A549 (cell line): ENCODE data around the gene VSTM5. TPM values are rescaled to one million over a fixed set of nuclear protein-coding genes. Genes with fewer than 3 reads are reported as not detected.
"Not testable (repeated sequence)": the region's sequence is repeated elsewhere in the genome, so short reads cannot be mapped to it uniquely, and the experiment has no call there.

Experiments
- ATAC-seq, 2 experiments: fragments of 200-7000 bp in 1 of 2; fragments of >200 bp in 1 of 2; cut with Nextera tagmentation in 1 of 2; cut with Tn5 transposase in 1 of 2; 3 replicates each; pipeline versions ENCODE4 v1.8.0 to v1.9.1; 2018 to 2020; ENCODE audit warnings: mild to moderate bottlenecking in 1 of 2, moderate library complexity in 1 of 2
- CTCF ChIA-PET: fragments of 300-600 bp; sonication (Branson Sonifier 250); formaldehyde crosslinking; extraction: SDS; loops from one replicate; lab custom pipeline; 2021; ENCODE audit warnings: antibody characterized with exemption, inconsistent platforms; lab: Yijun Ruan, JAX
- POLR2A ChIA-PET: fragments of 350-600 bp; formaldehyde crosslinking; extraction: SDS; loops from one replicate; lab custom pipeline; 2021; ENCODE audit warnings: antibody characterized with exemption, inconsistent platforms; lab: Yijun Ruan, JAX
- DNase-seq, 2 experiments: peaks; one replicate each; pipeline versions ENCODE4 v3.0.0 to v3.0.0-alpha.2; 2011 to 2016; ENCODE audit warnings: low read depth in 1 of 2, low spot score in 1 of 2
- FAIRE-seq: peaks from 2 replicates; lab custom pipeline; 2011; peaks lifted over from hg19 to GRCh38; lab: Jason Lieb, UNC
- H3K27ac ChIP-seq, 2 experiments: fragments of >200 bp; sonication (Bioruptor Twin); formaldehyde crosslinking; 3 replicates each; pipeline ENCODE4 v1.5.1; 2016 to 2017
- H3K4me1 ChIP-seq: fragments of >200 bp; sonication (Bioruptor Twin); formaldehyde crosslinking; 3 replicates; pipeline ENCODE4 v1.6.1; 2016
- H3K4me2 ChIP-seq: fragments of >200 bp; sonication (Bioruptor Twin); formaldehyde crosslinking; 3 replicates; pipeline ENCODE4 v1.6.1; 2016
- H3K4me3 ChIP-seq: fragments of >200 bp; sonication (Bioruptor Twin); formaldehyde crosslinking; 3 replicates; pipeline ENCODE4 v1.5.1; 2016
- H3K9me3 ChIP-seq: fragments of >200 bp; sonication (Bioruptor Twin); formaldehyde crosslinking; 3 replicates; pipeline ENCODE4 v1.6.1; 2016
- BHLHE40 ChIP-seq: IDR thresholded peaks from 2 replicates; pipeline ENCODE4 v1.6.1; 2012; ENCODE audit warnings: low read depth, low read length, inconsistent platforms
- E2F6 ChIP-seq: IDR thresholded peaks from 2 replicates; pipeline ENCODE4 v1.6.1; 2012; ENCODE audit warnings: low read depth, borderline replicate concordance
- FOSL2 ChIP-seq, 2 experiments: fragments of 450-650 bp in 1 of 2; fragments of >200 bp in 1 of 2; sonication (Bioruptor Twin) in 1 of 2; formaldehyde crosslinking; IDR thresholded peaks; 2 replicates each; pipeline versions ENCODE4 v1.5.0 to v1.6.1; 2016 to 2020; ENCODE audit warnings: mild to moderate bottlenecking in 1 of 2, moderate library complexity in 1 of 2
- GATA3 ChIP-seq: IDR thresholded peaks from 2 replicates; pipeline ENCODE4 v1.6.1; 2012; ENCODE audit warnings: borderline replicate concordance
- HDAC2 ChIP-seq: fragments of 200-600 bp; sonication (generic); IDR thresholded peaks from 2 replicates; pipeline ENCODE4 v1.6.1; 2016
- KDM1A ChIP-seq: fragments of 200-600 bp; sonication (generic); IDR thresholded peaks from 2 replicates; pipeline ENCODE4 v1.6.1; 2016; ENCODE audit warnings: low read depth, mild to moderate bottlenecking
- MAFK ChIP-seq: fragments of 450-650 bp; IDR thresholded peaks from 2 replicates; pipeline ENCODE4 v1.6.1; 2014; ENCODE audit not compliant: partially characterized antibody
- NR3C1 ChIP-seq: fragments of >200 bp; sonication (Bioruptor Twin); formaldehyde crosslinking; IDR thresholded peaks from 3 replicates; pipeline ENCODE4 v1.6.1; 2017
- PHF8 ChIP-seq: fragments of 200-600 bp; sonication (generic); IDR thresholded peaks from 2 replicates; pipeline ENCODE4 v1.6.1; 2016; ENCODE audit warnings: low read depth, mild to moderate bottlenecking, antibody characterized with exemption, moderate library complexity, borderline replicate concordance
- POLR2A ChIP-seq: IDR thresholded peaks from 2 replicates; pipeline ENCODE4 v1.6.1; 2012; ENCODE audit warnings: mild to moderate bottlenecking, low read length
- POLR2AphosphoS2 ChIP-seq: conservative IDR thresholded peaks from 2 replicates; pipeline ENCODE4 v1.6.1; 2012; ENCODE audit warnings: low read length, improper control_type of control experiment, inconsistent platforms
- RAD21 ChIP-seq, 2 experiments: fragments of >200 bp in 1 of 2; sonication (Bioruptor Twin) in 1 of 2; formaldehyde crosslinking in 1 of 2; IDR thresholded peaks in 1 of 2; conservative IDR thresholded peaks in 1 of 2; 2 replicates in 1 of 2; 3 replicates in 1 of 2; pipeline ENCODE4 v1.6.1; 2012 to 2018; ENCODE audit warnings: inconsistent platforms in 1 of 2
- SMC3 ChIP-seq: fragments of >200 bp; sonication (Bioruptor Twin); formaldehyde crosslinking; IDR thresholded peaks from 3 replicates; pipeline ENCODE4 v1.6.1; 2018; ENCODE audit warnings: inconsistent platforms
- SREBF2 ChIP-seq: fragments of 450-650 bp; IDR thresholded peaks from 2 replicates; pipeline ENCODE4 v1.6.1; 2014; ENCODE audit warnings: mild to moderate bottlenecking, moderate library complexity
- TFCP2L1 ChIP-seq: fragments of 250-450 bp; sonication (Bioruptor Pico); IDR thresholded peaks from 2 replicates; pipeline ENCODE4 v1.5.0; 2021; ENCODE audit warnings: mild to moderate bottlenecking
- TP53 ChIP-seq: fragments of 250-450 bp; sonication (Bioruptor Pico); IDR thresholded peaks from 2 replicates; pipeline ENCODE4 v1.5.0; 2021; ENCODE audit warnings: mild to moderate bottlenecking, moderate library complexity
- ZC3H11A ChIP-seq: fragments of 450-650 bp; IDR thresholded peaks from 2 replicates; pipeline ENCODE4 v1.6.1; 2014; ENCODE audit warnings: antibody characterized with exemption, mild to moderate bottlenecking
- whole genome bisulfite sequencing: methylation state at CpG from one replicate; pipeline ENCODE4 v1.1.6; 2017; ENCODE audit errors: missing lambda C conversion rate; 5-methylcytosine and 5-hydroxymethylcytosine counted together
- polyA plus RNA-seq, 4 experiments: library from polyadenylated mRNA; depleted of rRNA in 3 of 4; stranded (reverse); fragments of >200 nt; fragmentation: RNase III in 1 of 4; extraction: RNeasy Plus Mini Kit Qiagen cat#74134 plus additional on column Dnase treatment in 1 of 4; gene quantifications; 2 replicates in 3 of 4; 3 replicates in 1 of 4; pipeline ENCODE4 v1.2.3, GENCODE V29; 2011 to 2017
- TF ChIP-seq, protein P1 (sequence below): IDR thresholded peaks from 2 replicates; pipeline ENCODE4 v1.6.1; 2012

The VSTM5 gene
- polyA plus RNA-seq, 2 of the 4 experiments (the other 2 are of a cell fraction) = 0.04 TPM; not detected in 1

DNA sequence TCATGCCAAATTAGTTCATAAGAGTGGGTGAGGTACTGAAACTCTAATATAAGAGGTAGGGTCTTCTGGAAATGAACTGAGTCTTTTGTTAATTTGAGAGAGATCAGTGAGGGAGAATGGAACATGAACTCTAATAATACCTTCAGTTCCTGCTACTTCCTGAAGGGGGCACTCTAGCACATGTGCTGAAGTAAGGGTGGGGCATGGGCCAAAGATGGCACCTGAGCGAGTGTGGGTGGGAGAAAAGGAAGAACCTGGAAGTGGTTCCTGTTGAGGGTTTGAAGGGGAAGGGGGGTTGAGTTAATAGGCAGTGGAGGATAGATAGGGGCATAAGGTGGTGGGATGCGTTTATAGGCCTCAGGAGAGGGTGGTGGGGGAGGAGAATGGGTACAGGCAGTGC, 18.0 kb upstream of the VSTM5 start:
- CTCF ChIA-PET, H3K4me1 ChIP-seq, H3K4me2 ChIP-seq, ATAC-seq, H3K4me3 ChIP-seq, H3K27ac ChIP-seq, FAIRE-seq, POLR2A ChIA-PET, H3K9me3 ChIP-seq: not testable (repeated sequence)
- DNase-seq = peak in 1 of 2 experiments; percentile 7
- TF ChIP-seq RAD21 (conservative IDR thresholded peaks at IDR 0.05 in 1 of 2, IDR thresholded peaks at IDR 0.05 in 1 of 2) = 0 out of 5 replicates have a peak, but pooled peaks of 1 of the 2 experiments have one; percentile 20
- 29% methylated on average over 2 of the region's 2 CpGs for WGBS

DNA sequence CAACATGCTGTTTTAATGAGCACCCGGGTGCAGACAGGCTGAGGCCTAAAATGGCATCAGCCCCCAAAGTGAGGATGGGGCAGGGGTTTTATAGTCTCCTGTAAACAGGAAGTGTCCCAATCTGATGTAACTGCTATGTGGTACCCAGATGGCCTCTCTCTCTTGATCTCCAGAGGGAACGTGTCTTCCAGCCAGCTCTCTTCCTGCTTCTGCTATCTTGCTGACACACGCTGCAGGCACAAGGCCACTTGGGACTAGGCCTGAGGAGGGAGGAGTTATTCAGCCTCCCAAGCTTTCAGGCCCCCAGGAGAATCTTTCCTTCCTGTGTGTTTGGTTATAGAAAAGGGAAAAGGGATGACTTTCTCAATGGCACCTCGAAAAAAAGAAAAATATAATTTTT, 11.4 kb upstream of the VSTM5 start:
- POLR2A ChIA-PET = no interaction called here
- TF ChIP-seq NR3C1 (no peak), TP53 (CRISPR knock-in tag) (no peak), GATA3 (no peak), SMC3 (no peak), HDAC2 (no peak), SREBF2 (no peak), POLR2AphosphoS2 (no peak), BHLHE40 (no peak), POLR2A (no peak), PHF8 (no peak), KDM1A (no peak)
- no peak for FAIRE-seq

DNA sequence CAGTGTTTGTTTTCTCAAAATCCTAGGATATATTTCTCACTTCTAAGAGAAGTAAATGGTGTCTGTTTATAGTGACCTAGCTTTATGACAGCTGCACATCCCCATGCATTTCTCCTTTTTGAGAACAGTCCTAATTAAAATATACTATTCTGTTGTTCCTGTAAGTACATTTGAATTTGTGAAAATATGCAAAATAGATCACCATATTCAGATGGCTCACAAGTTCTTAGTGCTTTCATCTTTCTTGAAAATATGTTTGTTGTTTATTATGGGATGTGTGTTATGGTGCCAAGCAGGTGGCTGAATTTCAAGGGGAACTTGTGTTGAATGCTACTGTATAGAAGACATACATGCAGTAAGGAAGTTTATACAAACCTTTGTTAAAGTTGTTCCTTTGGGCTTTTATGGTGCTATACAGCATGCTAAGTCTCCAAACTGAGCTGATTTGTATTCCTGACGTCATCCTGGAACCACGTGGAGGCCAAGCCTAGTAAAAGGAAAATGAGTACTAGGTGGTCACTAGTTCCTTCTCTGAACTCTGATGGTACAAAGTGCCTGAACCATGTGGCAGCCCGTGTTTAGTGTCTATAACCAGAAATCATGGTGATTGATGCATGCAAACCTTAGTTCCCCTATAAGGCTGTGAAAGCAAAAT, 7.8 kb upstream of the VSTM5 start:
- no peak for DNase-seq
- ChIA-PET CTCF (interaction anchor here (1.1 kb wide), 1 partner anchor 37 kb away, joined by 3 read pairs; no protein-coding TSS in a partner anchor), POLR2A (no interaction called here)
- WGBS = 23% methylated on average over 3 of the region's 3 CpGs
- Histone ChIP-seq H3K4me3 (no peak overlapping the region), H3K27ac (no peak overlapping the region), H3K9me3 (no peaks in the 10 kb centered on the region), H3K4me2 (no peak overlapping the region), H3K4me1 (no peaks in the 10 kb centered on the region)
- ATAC-seq = no peak
- TF ChIP-seq MAFK = no peak
- TF ChIP-seq TFCP2L1 (CRISPR knock-in tag) = no peak
- FAIRE-seq = no peak

More for the DNA sequence above, 11.4 kb upstream of the VSTM5 start:
- CTCF ChIA-PET = no interaction called here
- Histone ChIP-seq H3K4me3 (no peak overlapping the region), H3K27ac (no peak overlapping the region), H3K9me3 (no peaks in the 10 kb centered on the region), H3K4me2 (no peak overlapping the region), H3K4me1 (no peaks in the 10 kb centered on the region)
- 56% methylated on average over 4 of the region's 4 CpGs for WGBS
- no peak for ATAC-seq
- no peak for DNase-seq

GRCh38 chr11:93857413-93858120, 7.1 kb upstream of the VSTM5 start:
- CTCF ChIA-PET = interaction anchor here (0.6 kb wide), 1 partner anchor 484 kb away, joined by 4 read pairs; no protein-coding TSS in a partner anchor
- ATAC-seq (no peak), DNase-seq (no peak), FAIRE-seq (no peak)
- WGBS = 71% methylated on average over 3 of the region's 3 CpGs
- H3K9me3 ChIP-seq = no peaks in the 10 kb centered on the region
- no peak overlapping the region for H3K4me2 ChIP-seq
- POLR2A ChIA-PET = no interaction called here
- no peak overlapping the region for H3K27ac ChIP-seq
- no peaks in the 10 kb centered on the region for H3K4me1 ChIP-seq
- H3K4me3 ChIP-seq = no peak overlapping the region
- TF ChIP-seq, protein P1, sequence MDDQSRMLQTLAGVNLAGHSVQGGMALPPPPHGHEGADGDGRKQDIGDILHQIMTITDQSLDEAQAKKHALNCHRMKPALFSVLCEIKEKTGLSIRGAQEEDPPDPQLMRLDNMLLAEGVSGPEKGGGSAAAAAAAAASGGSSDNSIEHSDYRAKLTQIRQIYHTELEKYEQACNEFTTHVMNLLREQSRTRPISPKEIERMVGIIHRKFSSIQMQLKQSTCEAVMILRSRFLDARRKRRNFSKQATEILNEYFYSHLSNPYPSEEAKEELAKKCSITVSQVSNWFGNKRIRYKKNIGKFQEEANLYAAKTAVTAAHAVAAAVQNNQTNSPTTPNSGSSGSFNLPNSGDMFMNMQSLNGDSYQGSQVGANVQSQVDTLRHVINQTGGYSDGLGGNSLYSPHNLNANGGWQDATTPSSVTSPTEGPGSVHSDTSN = no peak

DNA sequence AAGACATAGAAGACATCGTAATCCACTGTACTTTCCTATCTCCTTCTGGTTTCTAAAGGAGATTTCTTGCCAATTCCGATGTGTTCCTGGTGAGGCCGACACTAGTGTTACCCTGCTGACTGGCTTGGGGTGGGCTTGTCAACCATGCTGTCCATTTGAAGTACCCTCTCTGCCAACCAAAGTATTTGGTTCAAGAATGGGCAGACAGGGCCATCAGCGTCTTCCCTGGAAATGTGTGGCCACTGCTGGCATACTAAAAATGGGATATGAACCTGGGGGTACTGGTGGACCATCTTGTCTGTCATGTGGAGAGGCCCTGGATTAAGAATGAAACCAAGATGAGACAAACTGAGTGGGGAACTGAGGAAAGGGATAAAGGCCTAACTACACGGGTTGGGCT, 1.8 kb upstream of the VSTM5 start:
- TF ChIP-seq E2F6 (no peak), NR3C1 (no peak), ZC3H11A (no peak), KDM1A (no peak), FOSL2 (IDR thresholded peaks at IDR 0.05) (no peak), FOSL2 (CRISPR knock-in tag; IDR thresholded peaks at IDR 0.05) (no peak)
- Histone ChIP-seq H3K4me2 (no peak overlapping the region), H3K9me3 (no peaks in the 10 kb centered on the region), H3K27ac (no peak overlapping the region), H3K4me3 (no peak overlapping the region), H3K4me1 (0 out of 3 replicates have a peak, but pooled peaks cover 3% of the 10 kb centered on the region)
- ATAC-seq (no peak), DNase-seq (no peak), FAIRE-seq (no peak)
- ChIA-PET POLR2A (no interaction called here), CTCF (no interaction called here)
- 89% methylated on average over 5 of the region's 5 CpGs for WGBS
